Measurements from ENCODE around the gene NDUFA6.
"Not testable (repeated sequence)": the region's sequence is repeated elsewhere in the genome, so short reads cannot be mapped to it uniquely, and the experiment has no call there.

The NDUFA6 gene

GRCh38 chr22:42090596-42091454, at the start of gene NDUFA6:
Gene NDUFA6 (minus strand): TSS chr22:42090772. CDS start chr22:42090744, 28 bp downstream.
- DNase-seq (ENCODE audit: low read depth in 4 of 4, low spot score in 1 of 4) = peak; percentile 84 to 98 (median 94)

GRCh38 chr22:42140153-42140552, 49.6 kb upstream of the NDUFA6 start:
- DNase-seq (ENCODE audit: low read depth in 4 of 4, low spot score in 1 of 4) = not testable (repeated sequence)

- not testable (repeated sequence) for DNase-seq (ENCODE audit: low read depth in 4 of 4, low spot score in 1 of 4)
Measured at GRCh38 chr22:42139508-42139907, 48.9 kb upstream of the NDUFA6 start.

- DNase-seq (ENCODE audit: low read depth in 4 of 4, low spot score in 1 of 4) = no peak
Measured at GRCh38 chr22:42138972-42139371, 48.4 kb upstream of the NDUFA6 start.

- DNase-seq (ENCODE audit: low read depth in 4 of 4, low spot score in 1 of 4) = no peak
Measured at GRCh38 chr22:42138122-42138770, 47.7 kb upstream of the NDUFA6 start.

- not testable (repeated sequence) for DNase-seq (ENCODE audit: low read depth in 4 of 4, low spot score in 1 of 4)
Measured at GRCh38 chr22:42135688-42136087, 45.1 kb upstream of the NDUFA6 start.

GRCh38 chr22:42134100-42135020, 43.8 kb upstream of the NDUFA6 start:
- DNase-seq (ENCODE audit: low read depth in 4 of 4, low spot score in 1 of 4) = no peak

- no peak for DNase-seq (ENCODE audit: low read depth in 4 of 4, low spot score in 1 of 4)
Measured at GRCh38 chr22:42132457-42132856, 41.9 kb upstream of the NDUFA6 start.

- no peak for DNase-seq (ENCODE audit: low read depth in 4 of 4, low spot score in 1 of 4)
Measured at GRCh38 chr22:42131562-42131961, 41.0 kb upstream of the NDUFA6 start.

GRCh38 chr22:42130639-42131431, 40.3 kb upstream of the NDUFA6 start, which contains the start of gene CYP2D6:
Gene CYP2D6 (minus strand): TSS chr22:42130810. CDS start chr22:42130791, 19 bp downstream.
- DNase-seq (ENCODE audit: low read depth in 4 of 4, low spot score in 1 of 4) = not testable (repeated sequence)

GRCh38 chr22:42130182-42130581, 39.6 kb upstream of the NDUFA6 start:
- not testable (repeated sequence) for DNase-seq (ENCODE audit: low read depth in 4 of 4, low spot score in 1 of 4)

- not testable (repeated sequence) for DNase-seq (ENCODE audit: low read depth in 4 of 4, low spot score in 1 of 4)
Measured at GRCh38 chr22:42128776-42129694, 38.5 kb upstream of the NDUFA6 start.

- not testable (repeated sequence) for DNase-seq (ENCODE audit: low read depth in 4 of 4, low spot score in 1 of 4)
Measured at GRCh38 chr22:42128007-42128406, 37.4 kb upstream of the NDUFA6 start.

- no peak for DNase-seq (ENCODE audit: low read depth in 4 of 4, low spot score in 1 of 4)
Measured at GRCh38 chr22:42127606-42128005, 37.0 kb upstream of the NDUFA6 start.

- DNase-seq (ENCODE audit: low read depth in 4 of 4, low spot score in 1 of 4) = not testable (repeated sequence)
Measured at GRCh38 chr22:42123529-42123928, 33.0 kb upstream of the NDUFA6 start.

- DNase-seq (ENCODE audit: low read depth in 4 of 4, low spot score in 1 of 4) = not testable (repeated sequence)
Measured at GRCh38 chr22:42120231-42121021, 29.9 kb upstream of the NDUFA6 start.

GRCh38 chr22:42116848-42117424, 26.4 kb upstream of the NDUFA6 start:
- DNase-seq (ENCODE audit: low read depth in 4 of 4, low spot score in 1 of 4) = no peak

- DNase-seq (ENCODE audit: low read depth in 4 of 4, low spot score in 1 of 4) = not testable (repeated sequence)
Measured at GRCh38 chr22:42115420-42115830, 24.9 kb upstream of the NDUFA6 start.

Data from stimulated activated CD4-positive, alpha-beta T cell treated with anti-CD3 and anti-CD28 coated beads, Interleukin-1b, Interleukin-23, amount 100 ng/mL, for 24 hours (primary cell).